Peyer's patch (tissue), 4 donors: ENCODE results near the gene CYP4F11.

Experiments
- POLR2A ChIP-seq, 2 donors: fragments of 450-650 bp; IDR thresholded peaks; one replicate each; pipeline ENCODE4 v1.5.1; 2017; ENCODE audit warnings: antibody characterized with exemption in 2 of 2, mild to moderate bottlenecking in 2 of 2, moderate library complexity in 2 of 2
- TF ChIP-seq, protein P1 (sequence below), 6 experiments: fragments of 450-650 bp in 4 of 6; fragments of 200-600 bp in 2 of 6; sonication (generic) in 1 of 6; IDR thresholded peaks; one replicate each; pipeline ENCODE4 v1.5.1; 2017 to 2019; ENCODE audit warnings: antibody characterized with exemption in 6 of 6, mild to moderate bottlenecking in 3 of 6, moderate library complexity in 1 of 6

DNA sequence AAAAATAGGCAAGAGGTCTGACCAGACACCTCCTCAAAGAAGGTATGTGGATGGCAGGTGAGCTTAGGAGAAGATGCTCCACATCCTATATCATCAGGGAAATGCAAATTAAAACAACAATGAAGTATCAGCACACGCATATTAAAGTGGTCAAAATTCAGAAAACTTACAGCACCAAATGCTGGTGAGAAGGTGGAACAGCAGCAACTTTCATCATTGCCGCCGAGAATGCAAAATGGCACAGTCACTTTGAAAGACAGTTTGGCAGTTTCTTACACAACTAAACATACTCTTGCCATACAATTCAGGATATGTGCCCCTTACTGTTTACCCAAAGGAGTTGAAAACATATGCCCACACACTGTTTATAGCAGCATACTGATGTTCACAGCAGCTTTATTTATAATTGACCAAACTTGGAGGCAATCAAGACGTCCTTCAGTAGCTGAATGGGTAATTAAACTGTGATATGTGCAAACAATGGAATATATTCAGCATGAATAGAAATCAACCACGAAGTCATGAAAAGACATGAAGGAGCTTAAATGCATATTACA lies 37.0 kb upstream of the CYP4F11 start:
- TF ChIP-seq, protein P1, sequence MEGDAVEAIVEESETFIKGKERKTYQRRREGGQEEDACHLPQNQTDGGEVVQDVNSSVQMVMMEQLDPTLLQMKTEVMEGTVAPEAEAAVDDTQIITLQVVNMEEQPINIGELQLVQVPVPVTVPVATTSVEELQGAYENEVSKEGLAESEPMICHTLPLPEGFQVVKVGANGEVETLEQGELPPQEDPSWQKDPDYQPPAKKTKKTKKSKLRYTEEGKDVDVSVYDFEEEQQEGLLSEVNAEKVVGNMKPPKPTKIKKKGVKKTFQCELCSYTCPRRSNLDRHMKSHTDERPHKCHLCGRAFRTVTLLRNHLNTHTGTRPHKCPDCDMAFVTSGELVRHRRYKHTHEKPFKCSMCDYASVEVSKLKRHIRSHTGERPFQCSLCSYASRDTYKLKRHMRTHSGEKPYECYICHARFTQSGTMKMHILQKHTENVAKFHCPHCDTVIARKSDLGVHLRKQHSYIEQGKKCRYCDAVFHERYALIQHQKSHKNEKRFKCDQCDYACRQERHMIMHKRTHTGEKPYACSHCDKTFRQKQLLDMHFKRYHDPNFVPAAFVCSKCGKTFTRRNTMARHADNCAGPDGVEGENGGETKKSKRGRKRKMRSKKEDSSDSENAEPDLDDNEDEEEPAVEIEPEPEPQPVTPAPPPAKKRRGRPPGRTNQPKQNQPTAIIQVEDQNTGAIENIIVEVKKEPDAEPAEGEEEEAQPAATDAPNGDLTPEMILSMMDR (IDR thresholded peaks at IDR 0.05) = peak in 2 of 6 experiments; percentile 41 to 49
- no peak for TF ChIP-seq POLR2A (IDR thresholded peaks at IDR 0.05)
